ENCODE results near the gene IGF2.

DNA sequence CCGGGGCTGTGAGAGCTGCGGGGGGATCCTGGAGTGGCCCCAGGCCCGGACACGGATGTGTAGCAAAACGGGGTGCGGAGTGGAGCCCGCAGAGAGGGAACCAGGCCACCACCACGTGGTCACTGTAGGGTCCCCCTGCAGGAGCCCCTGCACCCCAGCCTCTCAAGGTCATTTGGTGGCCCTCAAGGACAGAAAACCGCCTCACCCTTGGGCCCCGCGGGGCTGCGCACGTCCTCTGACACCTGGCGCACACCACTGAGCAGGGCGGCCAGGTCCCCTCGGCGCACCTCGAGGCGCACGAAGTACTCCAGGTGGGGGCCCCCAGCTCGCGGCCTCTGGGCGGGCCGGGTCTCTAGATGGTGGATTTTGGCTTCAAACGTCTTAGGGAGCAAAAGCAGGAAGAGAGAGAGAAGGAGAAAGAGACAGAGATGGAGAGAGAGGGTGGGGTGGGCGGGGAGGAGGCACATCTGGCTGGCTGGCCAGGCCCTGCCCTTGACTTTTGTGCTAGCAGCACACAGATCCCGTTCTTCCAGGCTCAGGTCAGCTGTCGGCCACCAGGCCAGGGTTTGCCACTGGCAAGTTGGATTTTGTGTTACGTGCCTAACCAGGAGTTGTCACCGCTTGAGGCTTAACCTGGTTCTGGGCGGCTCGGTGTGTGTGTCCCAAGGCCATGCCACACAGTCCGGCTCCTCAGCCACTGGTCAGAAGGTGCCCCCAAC, 29.3 kb upstream of the IGF2 start:
- TF ChIP-seq, protein P1, sequence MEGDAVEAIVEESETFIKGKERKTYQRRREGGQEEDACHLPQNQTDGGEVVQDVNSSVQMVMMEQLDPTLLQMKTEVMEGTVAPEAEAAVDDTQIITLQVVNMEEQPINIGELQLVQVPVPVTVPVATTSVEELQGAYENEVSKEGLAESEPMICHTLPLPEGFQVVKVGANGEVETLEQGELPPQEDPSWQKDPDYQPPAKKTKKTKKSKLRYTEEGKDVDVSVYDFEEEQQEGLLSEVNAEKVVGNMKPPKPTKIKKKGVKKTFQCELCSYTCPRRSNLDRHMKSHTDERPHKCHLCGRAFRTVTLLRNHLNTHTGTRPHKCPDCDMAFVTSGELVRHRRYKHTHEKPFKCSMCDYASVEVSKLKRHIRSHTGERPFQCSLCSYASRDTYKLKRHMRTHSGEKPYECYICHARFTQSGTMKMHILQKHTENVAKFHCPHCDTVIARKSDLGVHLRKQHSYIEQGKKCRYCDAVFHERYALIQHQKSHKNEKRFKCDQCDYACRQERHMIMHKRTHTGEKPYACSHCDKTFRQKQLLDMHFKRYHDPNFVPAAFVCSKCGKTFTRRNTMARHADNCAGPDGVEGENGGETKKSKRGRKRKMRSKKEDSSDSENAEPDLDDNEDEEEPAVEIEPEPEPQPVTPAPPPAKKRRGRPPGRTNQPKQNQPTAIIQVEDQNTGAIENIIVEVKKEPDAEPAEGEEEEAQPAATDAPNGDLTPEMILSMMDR (IDR thresholded peaks at IDR 0.05; ENCODE audit: extremely low read depth in 1 of 2, insufficient read depth in 1 of 2, low read depth in 1 of 2, low read length in 2 of 2) = no peak
- TF ChIP-seq MYC (IDR thresholded peaks at IDR 0.05; ENCODE audit: low read depth, low read length) = no peak
